ENCODE measurements around the gene TRIO.

Gene TRIO

GRCh38 chr5:14149672-14150274 lies 6.6 kb downstream of the TRIO start:
- Histone ChIP-seq H3K9ac (ENCODE audit: low read depth, low read length, poor library complexity) (no peak overlapping the region), H3K36me3 (replicated peaks in 1 of 2; ENCODE audit: control insufficient read depth in 2 of 2, insufficient read depth in 2 of 2, low read length in 2 of 2) (no peaks in the 10 kb centered on the region), H2AK5ac (ENCODE audit: low read depth, low read length) (no peak overlapping the region), H3K9me3 (replicated peaks in 1 of 2; ENCODE audit: control insufficient read depth in 2 of 2, insufficient read depth in 1 of 2, low read depth in 1 of 2, low read length in 2 of 2) (no peaks in the 10 kb centered on the region), H2BK5ac (ENCODE audit: low read length) (no peak overlapping the region), H2AFZ (ENCODE audit: low read length) (no peak overlapping the region), H3K18ac (ENCODE audit: low read length) (no peak overlapping the region), H3K23ac (ENCODE audit: low read depth, low read length, poor library complexity) (no peak overlapping the region), H2BK120ac (ENCODE audit: low read depth, low read length) (no peak overlapping the region), H3K4me1 (ENCODE audit: control insufficient read depth in 2 of 2, insufficient read depth in 1 of 2, low read depth in 1 of 2, low read length in 2 of 2) (peaks cover 43 to 59% of the 10 kb centered on the region in 2 donors), H3K27ac (replicated peaks; ENCODE audit: low read length) (no peak overlapping the region), H3K4ac (ENCODE audit: low read length) (no peak overlapping the region), H3K4me3 (ENCODE audit: low read length in 2 of 2) (no peak overlapping the region), H2BK15ac (ENCODE audit: low read length) (no peak overlapping the region), H3K27me3 (ENCODE audit: control insufficient read depth in 3 of 3, insufficient read depth in 3 of 3, low read depth in 1 of 3, low read length in 3 of 3) (no peaks in the 10 kb centered on the region), H3K79me1 (ENCODE audit: low read depth, low read length) (peaks cover 6% of the 10 kb centered on the region), H4K8ac (ENCODE audit: low read depth, low read length) (no peak overlapping the region), H3K14ac (ENCODE audit: low read length) (no peak overlapping the region), H3K4me2 (ENCODE audit: insufficient read depth, low read length, poor library complexity, severe bottlenecking) (no peak overlapping the region), H4K91ac (ENCODE audit: low read depth, low read length, poor library complexity) (no peak overlapping the region), H2BK12ac (ENCODE audit: low read length) (no peak overlapping the region)
- no CpG with 5 or more reads among the region's 3 CpGs for WGBS, 2 donors (ENCODE audit: extremely low coverage in 2 of 2, insufficient read length in 2 of 2, insufficient replicate concordance in 1 of 2)
- no peak for DNase-seq (ENCODE audit: low spot score)

DNA sequence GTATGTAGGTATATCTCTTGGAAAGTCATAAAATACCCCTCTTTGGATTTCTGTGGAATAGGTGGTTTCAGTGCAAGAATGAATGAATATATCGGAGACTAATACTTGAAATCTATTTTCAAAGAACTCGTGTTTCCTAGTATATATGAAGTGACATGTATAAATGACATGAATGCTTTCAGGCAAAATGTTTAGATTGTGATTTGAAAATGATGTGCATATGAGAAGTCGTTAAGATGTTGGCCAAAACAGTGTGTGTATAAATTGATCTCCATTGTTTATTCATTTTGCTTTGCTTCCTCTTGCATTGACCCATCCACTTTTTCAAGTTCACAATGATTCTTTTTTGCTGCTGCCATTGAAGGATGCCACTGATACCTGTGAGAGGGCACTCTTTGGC lies 8.3 kb downstream of the TRIO start:
- H2AFZ ChIP-seq (ENCODE audit: low read length): no peak overlapping the region

GRCh38 chr5:14153071-14153864 lies 10.1 kb downstream of the TRIO start:
- H3K4me2 ChIP-seq (ENCODE audit: insufficient read depth, low read length, poor library complexity, severe bottlenecking): no peak overlapping the region
- no peak overlapping the region for H3K18ac ChIP-seq (ENCODE audit: low read length)
- H2AK5ac ChIP-seq (ENCODE audit: low read depth, low read length): no peak overlapping the region
- H3K27me3 ChIP-seq (ENCODE audit: control insufficient read depth in 3 of 3, insufficient read depth in 3 of 3, low read depth in 1 of 3, low read length in 3 of 3): no peaks in the 10 kb centered on the region
- no peak overlapping the region for H3K27ac ChIP-seq (replicated peaks; ENCODE audit: low read length)
- no peak overlapping the region for H3K4me3 ChIP-seq (ENCODE audit: low read length in 2 of 2)
- no peaks in the 10 kb centered on the region for H3K9me3 ChIP-seq (replicated peaks in 1 of 2; ENCODE audit: control insufficient read depth in 2 of 2, insufficient read depth in 1 of 2, low read depth in 1 of 2, low read length in 2 of 2)
- H2AFZ ChIP-seq (ENCODE audit: low read length): no peak overlapping the region
- no peak overlapping the region for H2BK120ac ChIP-seq (ENCODE audit: low read depth, low read length)
- H3K23ac ChIP-seq (ENCODE audit: low read depth, low read length, poor library complexity): no peak overlapping the region
- no CpG with 5 or more reads among the region's 6 CpGs for WGBS, 2 donors (ENCODE audit: extremely low coverage in 2 of 2, insufficient read length in 2 of 2, insufficient replicate concordance in 1 of 2)
- no peak overlapping the region for H3K14ac ChIP-seq (ENCODE audit: low read length)
- no peak overlapping the region for H4K8ac ChIP-seq (ENCODE audit: low read depth, low read length)
- no peaks in the 10 kb centered on the region for H3K36me3 ChIP-seq (replicated peaks in 1 of 2; ENCODE audit: control insufficient read depth in 2 of 2, insufficient read depth in 2 of 2, low read length in 2 of 2)
- no peak overlapping the region for H3K4ac ChIP-seq (ENCODE audit: low read length)
- peaks cover 41 to 55% of the 10 kb centered on the region in 2 donors for H3K4me1 ChIP-seq (ENCODE audit: control insufficient read depth in 2 of 2, insufficient read depth in 1 of 2, low read depth in 1 of 2, low read length in 2 of 2)
- DNase-seq (ENCODE audit: low spot score): no peak
- no peak overlapping the region for H4K91ac ChIP-seq (ENCODE audit: low read depth, low read length, poor library complexity)
- H3K79me1 ChIP-seq (ENCODE audit: low read depth, low read length): peaks cover 5% of the 10 kb centered on the region
- H2BK5ac ChIP-seq (ENCODE audit: low read length): no peak overlapping the region
- H2BK12ac ChIP-seq (ENCODE audit: low read length): no peak overlapping the region
- H3K9ac ChIP-seq (ENCODE audit: low read depth, low read length, poor library complexity): no peak overlapping the region
- H2BK15ac ChIP-seq (ENCODE audit: low read length): no peak overlapping the region

More for the DNA sequence above, 8.3 kb downstream of the TRIO start:
- Histone ChIP-seq H2BK15ac (ENCODE audit: low read length) (no peak overlapping the region), H2BK5ac (ENCODE audit: low read length) (no peak overlapping the region), H3K4ac (ENCODE audit: low read length) (no peak overlapping the region), H4K91ac (ENCODE audit: low read depth, low read length, poor library complexity) (no peak overlapping the region), H3K27me3 (ENCODE audit: control insufficient read depth in 3 of 3, insufficient read depth in 3 of 3, low read depth in 1 of 3, low read length in 3 of 3) (no peaks in the 10 kb centered on the region), H3K4me3 (ENCODE audit: low read length in 2 of 2) (no peak overlapping the region), H2BK120ac (ENCODE audit: low read depth, low read length) (no peak overlapping the region), H3K79me1 (ENCODE audit: low read depth, low read length) (peaks cover 5% of the 10 kb centered on the region), H3K9me3 (replicated peaks in 1 of 2; ENCODE audit: control insufficient read depth in 2 of 2, insufficient read depth in 1 of 2, low read depth in 1 of 2, low read length in 2 of 2) (no peaks in the 10 kb centered on the region), H3K23ac (ENCODE audit: low read depth, low read length, poor library complexity) (no peak overlapping the region), H3K27ac (replicated peaks; ENCODE audit: low read length) (no peak overlapping the region), H3K4me1 (ENCODE audit: control insufficient read depth in 2 of 2, insufficient read depth in 1 of 2, low read depth in 1 of 2, low read length in 2 of 2) (peaks cover 41 to 53% of the 10 kb centered on the region in 2 donors), H3K9ac (ENCODE audit: low read depth, low read length, poor library complexity) (no peak overlapping the region), H3K36me3 (replicated peaks in 1 of 2; ENCODE audit: control insufficient read depth in 2 of 2, insufficient read depth in 2 of 2, low read length in 2 of 2) (no peaks in the 10 kb centered on the region), H3K18ac (ENCODE audit: low read length) (no peak overlapping the region), H4K8ac (ENCODE audit: low read depth, low read length) (no peak overlapping the region), H2AK5ac (ENCODE audit: low read depth, low read length) (no peak overlapping the region), H2BK12ac (ENCODE audit: low read length) (no peak overlapping the region), H3K14ac (ENCODE audit: low read length) (no peak overlapping the region), H3K4me2 (ENCODE audit: insufficient read depth, low read length, poor library complexity, severe bottlenecking) (no peak overlapping the region)
- DNase-seq (ENCODE audit: low spot score): no peak
- WGBS, 2 donors (ENCODE audit: extremely low coverage in 2 of 2, insufficient read length in 2 of 2, insufficient replicate concordance in 1 of 2): no CpG with 5 or more reads among the region's 3 CpGs

DNA sequence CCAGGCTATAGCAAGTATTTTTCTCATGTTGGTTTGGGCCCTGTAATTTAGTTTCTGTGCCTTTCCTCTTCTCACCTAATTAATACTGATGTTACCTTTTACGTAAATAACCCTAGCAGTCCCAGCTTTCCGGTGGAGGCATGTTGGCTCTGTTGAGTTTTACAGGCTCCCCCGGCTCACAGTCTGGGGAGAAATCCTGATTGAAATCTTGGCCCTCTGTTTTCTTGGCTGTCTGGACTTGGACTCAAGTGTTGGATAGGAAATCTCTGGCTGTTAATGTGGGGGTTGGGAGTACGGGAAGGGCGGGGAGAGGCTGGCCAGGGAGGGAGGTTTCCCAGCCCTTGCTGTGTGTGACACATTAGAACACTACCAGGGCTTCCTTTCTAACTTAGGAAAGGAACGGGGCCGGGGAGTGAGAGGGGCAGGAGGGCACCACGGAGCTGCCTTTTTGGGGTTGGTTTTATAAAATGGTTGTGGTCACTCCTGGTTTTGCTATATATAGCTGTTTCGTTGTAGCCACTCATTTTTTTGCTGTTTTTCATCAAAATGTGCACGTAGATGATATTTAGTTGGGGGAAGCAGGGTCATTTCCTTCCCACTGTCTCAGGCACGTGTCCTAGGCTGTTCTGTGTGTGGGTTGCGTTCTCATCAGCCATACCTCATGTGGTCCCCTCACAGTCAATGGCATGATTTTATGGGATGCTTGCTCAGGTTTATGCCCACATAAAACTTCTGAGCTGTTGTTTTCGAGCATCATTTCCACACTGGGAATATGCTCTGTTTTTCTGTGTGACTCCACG lies 11.0 kb downstream of the TRIO start:
- H2BK5ac ChIP-seq (ENCODE audit: low read length): no peak overlapping the region
- WGBS, 2 donors (ENCODE audit: extremely low coverage in 2 of 2, insufficient read length in 2 of 2, insufficient replicate concordance in 1 of 2): no CpG with 5 or more reads among the region's 14 CpGs
- no peak overlapping the region for H3K14ac ChIP-seq (ENCODE audit: low read length)
- no peak overlapping the region for H2BK12ac ChIP-seq (ENCODE audit: low read length)
- H4K8ac ChIP-seq (ENCODE audit: low read depth, low read length): no peak overlapping the region
- no peak overlapping the region for H3K4ac ChIP-seq (ENCODE audit: low read length)
- no peak overlapping the region for H2BK15ac ChIP-seq (ENCODE audit: low read length)
- peaks cover 2% of the 10 kb centered on the region for H3K79me1 ChIP-seq (ENCODE audit: low read depth, low read length)
- no peak overlapping the region for H4K91ac ChIP-seq (ENCODE audit: low read depth, low read length, poor library complexity)
- H3K27ac ChIP-seq (replicated peaks; ENCODE audit: low read length): no peak overlapping the region
- H3K27me3 ChIP-seq (ENCODE audit: control insufficient read depth in 3 of 3, insufficient read depth in 3 of 3, low read depth in 1 of 3, low read length in 3 of 3): no peaks in the 10 kb centered on the region
- no peak overlapping the region for H2AK5ac ChIP-seq (ENCODE audit: low read depth, low read length)
- H3K4me2 ChIP-seq (ENCODE audit: insufficient read depth, low read length, poor library complexity, severe bottlenecking): no peak overlapping the region
- H3K36me3 ChIP-seq (replicated peaks in 1 of 2; ENCODE audit: control insufficient read depth in 2 of 2, insufficient read depth in 2 of 2, low read length in 2 of 2): no peaks in the 10 kb centered on the region
- no peak for DNase-seq (ENCODE audit: low spot score)
- H3K18ac ChIP-seq (ENCODE audit: low read length): no peak overlapping the region
- H3K9me3 ChIP-seq (replicated peaks in 1 of 2; ENCODE audit: control insufficient read depth in 2 of 2, insufficient read depth in 1 of 2, low read depth in 1 of 2, low read length in 2 of 2): no peaks in the 10 kb centered on the region
- H2BK120ac ChIP-seq (ENCODE audit: low read depth, low read length): no peak overlapping the region
- peaks cover 34 to 46% of the 10 kb centered on the region in 2 donors for H3K4me1 ChIP-seq (ENCODE audit: control insufficient read depth in 2 of 2, insufficient read depth in 1 of 2, low read depth in 1 of 2, low read length in 2 of 2)
- H3K23ac ChIP-seq (ENCODE audit: low read depth, low read length, poor library complexity): no peak overlapping the region
- no peak overlapping the region for H3K4me3 ChIP-seq (ENCODE audit: low read length in 2 of 2)
- H2AFZ ChIP-seq (ENCODE audit: low read length): no peak overlapping the region
- no peak overlapping the region for H3K9ac ChIP-seq (ENCODE audit: low read depth, low read length, poor library complexity)

Data from neuronal stem cell (in vitro differentiated cells).